ENCODE results near the gene HEATR5A.
"Not testable (repeated sequence)": the region's sequence is repeated elsewhere in the genome, so short reads cannot be mapped to it uniquely, and the experiment has no call there.

Gene HEATR5A

DNA sequence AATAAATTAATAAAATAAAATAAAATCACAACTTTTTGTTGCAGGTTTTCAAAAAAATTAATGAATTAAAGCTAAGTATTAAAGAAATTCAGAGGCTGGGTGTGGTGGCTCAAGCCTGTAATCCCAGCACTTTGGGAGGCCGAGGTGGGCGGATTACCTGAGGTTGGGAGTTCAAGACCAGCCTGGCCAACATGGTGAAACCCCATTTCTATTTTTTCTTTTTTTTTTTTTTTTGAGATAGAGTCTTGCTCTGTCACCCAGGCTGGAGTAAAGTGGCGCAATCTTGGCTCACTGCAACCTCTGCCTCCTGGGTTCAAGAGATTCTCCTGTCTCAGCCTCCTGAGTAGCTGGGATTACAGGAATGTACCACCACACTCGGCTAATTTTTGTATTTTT lies 161.3 kb downstream of the HEATR5A start:
- H3K9me3 ChIP-seq (ENCODE audit: low read length); H3K27ac ChIP-seq (ENCODE audit: low read depth, low read length); H3K36me3 ChIP-seq (ENCODE audit: insufficient read depth, low read length); H3K9ac ChIP-seq (ENCODE audit: low read length); H3K27me3 ChIP-seq (ENCODE audit: control insufficient read depth in 1 of 2, insufficient read depth in 2 of 2, low read length in 2 of 2); H3K4me3 ChIP-seq (ENCODE audit: low read depth in 1 of 2, low read length in 2 of 2): not testable (repeated sequence)
- peaks cover 17% of the 10 kb centered on the region for H3K4me1 ChIP-seq (ENCODE audit: insufficient read depth, low read length)

DNA sequence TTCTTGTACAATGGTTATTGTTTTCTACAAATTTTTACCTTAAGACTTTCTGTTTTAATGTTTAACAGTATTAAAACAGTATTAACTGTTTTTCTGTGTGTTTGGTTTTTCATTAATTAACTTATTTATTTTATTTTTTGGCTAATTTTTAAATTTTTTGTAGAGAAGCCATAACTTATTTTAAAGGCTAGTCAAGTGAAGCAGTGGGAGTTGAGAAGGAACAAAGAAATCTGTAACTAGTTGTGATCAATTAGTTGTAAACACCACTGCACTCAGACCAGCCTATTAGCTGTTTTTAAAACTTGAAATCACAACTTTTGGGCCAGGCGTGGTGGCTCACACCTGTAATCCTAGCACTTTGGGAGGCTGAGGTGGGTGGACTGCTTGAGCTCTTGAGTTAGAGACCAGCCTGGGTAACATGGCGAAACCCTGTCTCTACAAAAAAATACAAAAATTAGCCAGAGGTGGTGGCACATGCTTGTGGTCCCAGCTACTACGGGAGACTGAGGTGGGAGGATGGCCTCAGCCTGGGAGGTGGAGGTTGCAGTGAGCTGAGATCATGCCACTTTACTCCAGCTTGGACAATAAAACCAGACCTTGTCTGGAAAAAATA lies 161.8 kb downstream of the HEATR5A start:
- H3K36me3 ChIP-seq (ENCODE audit: insufficient read depth, low read length): no peaks in the 10 kb centered on the region
- no peak overlapping the region for H3K9ac ChIP-seq (ENCODE audit: low read length)
- H3K27me3 ChIP-seq (ENCODE audit: control insufficient read depth in 1 of 2, insufficient read depth in 2 of 2, low read length in 2 of 2): no peaks in the 10 kb centered on the region
- no peak overlapping the region for H3K27ac ChIP-seq (ENCODE audit: low read depth, low read length)
- H3K4me1 ChIP-seq (ENCODE audit: insufficient read depth, low read length): peaks cover 12% of the 10 kb centered on the region
- no peaks in the 10 kb centered on the region for H3K9me3 ChIP-seq (ENCODE audit: low read length)
- no peak overlapping the region for H3K4me3 ChIP-seq (ENCODE audit: low read depth in 1 of 2, low read length in 2 of 2)

DNA sequence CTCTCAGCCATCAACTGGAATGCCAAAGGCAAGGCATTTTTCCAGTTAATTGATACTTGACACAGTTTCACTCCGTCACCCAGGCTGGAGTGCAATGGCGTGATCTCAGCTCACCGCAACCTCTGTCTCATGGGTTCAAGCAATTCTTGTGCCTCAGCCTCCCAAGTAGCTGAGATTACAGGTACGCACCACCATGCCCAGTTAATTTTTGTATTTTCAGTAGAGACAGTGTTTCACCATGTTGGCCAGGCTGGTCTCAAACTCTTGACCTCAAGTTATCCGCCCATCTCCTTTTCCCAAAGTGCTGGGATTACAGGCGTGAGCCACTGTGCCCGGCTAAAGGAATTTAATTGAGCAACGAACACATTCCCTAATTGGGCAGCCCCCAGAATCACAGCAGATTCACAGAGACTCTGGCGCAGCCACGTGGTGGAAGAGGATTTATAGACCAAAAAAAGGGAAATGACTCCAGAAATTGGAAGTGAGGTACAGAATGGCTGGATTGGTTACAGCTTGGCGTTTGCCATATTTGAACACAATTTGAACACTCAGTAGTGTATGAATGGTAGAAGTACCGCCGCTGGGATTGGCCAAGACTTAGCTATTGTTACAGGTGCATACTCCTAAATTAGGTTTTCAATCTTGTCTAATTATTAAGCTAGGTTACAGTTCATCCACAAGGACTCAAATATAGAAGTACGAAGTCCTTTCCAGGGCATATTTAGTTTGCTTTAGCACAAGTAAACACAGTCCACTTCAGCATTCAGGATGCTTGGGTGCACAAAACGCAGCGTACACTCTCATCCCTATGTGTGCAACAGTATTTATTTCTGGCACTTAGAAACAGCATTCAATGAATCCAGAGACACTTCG lies 162.6 kb downstream of the HEATR5A start:
- H3K36me3 ChIP-seq (ENCODE audit: insufficient read depth, low read length); H3K27ac ChIP-seq (ENCODE audit: low read depth, low read length); H3K4me1 ChIP-seq (ENCODE audit: insufficient read depth, low read length); H3K9me3 ChIP-seq (ENCODE audit: low read length); H3K27me3 ChIP-seq (ENCODE audit: control insufficient read depth in 1 of 2, insufficient read depth in 2 of 2, low read length in 2 of 2); H3K9ac ChIP-seq (ENCODE audit: low read length); H3K4me3 ChIP-seq (ENCODE audit: low read depth in 1 of 2, low read length in 2 of 2): not testable (repeated sequence)

DNA sequence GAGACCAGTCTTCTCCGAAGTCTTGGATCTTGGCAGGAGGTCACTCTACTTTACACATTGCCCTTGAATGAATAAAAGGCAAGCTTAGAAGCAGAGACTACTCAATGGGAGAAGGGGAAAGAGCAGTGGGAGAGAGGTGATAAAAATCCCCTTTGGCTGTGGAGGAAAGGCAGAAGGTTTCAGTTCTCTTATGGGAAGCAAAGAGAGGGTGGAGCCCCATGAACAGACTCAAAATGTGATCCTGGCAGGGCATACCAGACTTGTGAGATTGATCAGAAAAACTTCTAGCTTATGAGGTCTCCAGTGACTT lies 163.2 kb downstream of the HEATR5A start:
- Histone ChIP-seq H3K36me3 (ENCODE audit: insufficient read depth, low read length) (no peaks in the 10 kb centered on the region), H3K9me3 (ENCODE audit: low read length) (no peaks in the 10 kb centered on the region), H3K27me3 (ENCODE audit: control insufficient read depth in 1 of 2, insufficient read depth in 2 of 2, low read length in 2 of 2) (no peaks in the 10 kb centered on the region), H3K4me1 (ENCODE audit: insufficient read depth, low read length) (no peaks in the 10 kb centered on the region), H3K27ac (ENCODE audit: low read depth, low read length) (no peak overlapping the region), H3K9ac (ENCODE audit: low read length) (no peak overlapping the region), H3K4me3 (ENCODE audit: low read depth in 1 of 2, low read length in 2 of 2) (no peak overlapping the region)

DNA sequence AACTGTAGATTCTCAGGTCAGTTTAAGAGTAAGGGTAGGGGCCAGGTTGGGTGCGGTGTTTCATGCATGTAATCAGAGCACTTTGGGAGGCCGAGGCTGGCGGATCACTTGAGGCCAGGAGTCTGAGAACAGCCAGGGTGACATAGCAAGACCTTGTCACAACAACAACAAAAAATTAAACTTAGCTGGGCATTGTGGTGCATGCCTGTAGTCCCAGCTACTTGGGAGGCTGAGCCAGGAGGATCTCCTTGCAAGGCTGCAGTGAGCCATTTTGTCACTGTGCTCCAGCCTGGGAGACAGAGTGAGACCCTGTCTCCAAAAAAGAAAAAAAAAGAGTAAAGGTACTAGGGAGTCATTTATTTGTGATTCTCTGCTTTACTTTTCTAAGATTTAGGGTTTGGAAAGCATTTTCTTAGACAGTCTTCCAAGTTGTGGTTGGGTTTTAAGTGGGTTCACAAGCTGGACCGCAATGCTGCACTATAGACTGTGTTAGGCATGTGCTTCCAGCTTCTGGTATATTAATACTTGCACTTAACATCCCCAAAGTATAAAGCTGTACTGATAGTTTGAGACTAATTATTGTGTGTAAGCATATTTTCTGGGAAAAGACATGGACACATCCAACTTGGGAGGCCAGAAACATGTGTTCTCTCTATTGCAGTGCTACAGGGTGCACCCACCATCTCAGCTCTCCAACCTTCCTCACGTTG lies 163.7 kb downstream of the HEATR5A start:
- H3K9ac ChIP-seq (ENCODE audit: low read length): no peak overlapping the region

DNA sequence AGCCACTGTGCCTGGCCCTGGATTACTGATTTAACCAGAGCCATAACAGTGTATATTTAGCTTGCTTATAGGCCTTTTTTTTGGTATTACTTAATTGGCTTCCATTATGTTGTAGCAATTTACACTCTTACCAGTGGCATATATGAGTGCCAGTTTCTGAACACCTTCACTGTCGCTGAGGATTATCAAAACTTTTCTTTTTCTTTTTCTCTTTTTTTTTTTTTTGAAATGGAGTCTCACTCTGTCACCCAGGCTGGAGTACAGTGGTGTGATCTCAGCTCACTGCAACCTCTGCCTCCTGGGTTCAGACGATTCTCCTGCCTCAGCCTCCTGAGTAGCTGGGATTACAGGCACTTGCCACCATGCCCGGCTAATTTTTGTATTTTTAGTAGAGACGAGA lies 164.4 kb downstream of the HEATR5A start:
- not testable (repeated sequence) for H3K4me3 ChIP-seq (ENCODE audit: low read depth in 1 of 2, low read length in 2 of 2); H3K27ac ChIP-seq (ENCODE audit: low read depth, low read length); H3K4me1 ChIP-seq (ENCODE audit: insufficient read depth, low read length); H3K36me3 ChIP-seq (ENCODE audit: insufficient read depth, low read length); H3K27me3 ChIP-seq (ENCODE audit: control insufficient read depth in 1 of 2, insufficient read depth in 2 of 2, low read length in 2 of 2); H3K9ac ChIP-seq (ENCODE audit: low read length); H3K9me3 ChIP-seq (ENCODE audit: low read length)

More for the DNA sequence above, 163.7 kb downstream of the HEATR5A start:
- Histone ChIP-seq H3K4me3 (ENCODE audit: low read depth in 1 of 2, low read length in 2 of 2) (no peak overlapping the region), H3K27me3 (ENCODE audit: control insufficient read depth in 1 of 2, insufficient read depth in 2 of 2, low read length in 2 of 2) (no peaks in the 10 kb centered on the region), H3K9me3 (ENCODE audit: low read length) (no peaks in the 10 kb centered on the region), H3K4me1 (ENCODE audit: insufficient read depth, low read length) (no peaks in the 10 kb centered on the region), H3K36me3 (ENCODE audit: insufficient read depth, low read length) (no peaks in the 10 kb centered on the region), H3K27ac (ENCODE audit: low read depth, low read length) (no peak overlapping the region)

DNA sequence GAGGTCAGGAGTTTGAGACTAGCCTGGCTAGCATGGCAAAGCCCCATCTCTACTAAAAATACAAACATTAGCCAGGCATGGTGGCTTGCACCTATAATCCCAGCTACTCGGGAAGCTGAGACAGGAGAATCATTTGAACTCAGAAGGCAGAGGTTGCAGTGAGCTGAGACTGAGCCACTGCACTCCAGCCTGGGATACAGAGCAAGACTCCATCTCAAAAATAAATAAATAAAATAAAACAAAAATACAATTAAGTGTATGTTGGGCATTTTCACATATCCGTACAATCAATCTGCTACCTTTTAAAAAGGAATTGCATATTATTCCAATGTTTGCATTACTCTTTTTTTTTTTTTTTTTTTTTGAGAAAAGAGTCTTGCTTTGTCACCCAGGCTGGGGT lies 165.1 kb downstream of the HEATR5A start:
- H3K27ac ChIP-seq (ENCODE audit: low read depth, low read length): no peak overlapping the region
- no peak overlapping the region for H3K9ac ChIP-seq (ENCODE audit: low read length)
- H3K27me3 ChIP-seq (ENCODE audit: control insufficient read depth in 1 of 2, insufficient read depth in 2 of 2, low read length in 2 of 2): no peaks in the 10 kb centered on the region
- H3K9me3 ChIP-seq (ENCODE audit: low read length): no peaks in the 10 kb centered on the region
- no peak overlapping the region for H3K4me3 ChIP-seq (ENCODE audit: low read depth in 1 of 2, low read length in 2 of 2)
- no peaks in the 10 kb centered on the region for H3K4me1 ChIP-seq (ENCODE audit: insufficient read depth, low read length)
- H3K36me3 ChIP-seq (ENCODE audit: insufficient read depth, low read length): no peaks in the 10 kb centered on the region

DNA sequence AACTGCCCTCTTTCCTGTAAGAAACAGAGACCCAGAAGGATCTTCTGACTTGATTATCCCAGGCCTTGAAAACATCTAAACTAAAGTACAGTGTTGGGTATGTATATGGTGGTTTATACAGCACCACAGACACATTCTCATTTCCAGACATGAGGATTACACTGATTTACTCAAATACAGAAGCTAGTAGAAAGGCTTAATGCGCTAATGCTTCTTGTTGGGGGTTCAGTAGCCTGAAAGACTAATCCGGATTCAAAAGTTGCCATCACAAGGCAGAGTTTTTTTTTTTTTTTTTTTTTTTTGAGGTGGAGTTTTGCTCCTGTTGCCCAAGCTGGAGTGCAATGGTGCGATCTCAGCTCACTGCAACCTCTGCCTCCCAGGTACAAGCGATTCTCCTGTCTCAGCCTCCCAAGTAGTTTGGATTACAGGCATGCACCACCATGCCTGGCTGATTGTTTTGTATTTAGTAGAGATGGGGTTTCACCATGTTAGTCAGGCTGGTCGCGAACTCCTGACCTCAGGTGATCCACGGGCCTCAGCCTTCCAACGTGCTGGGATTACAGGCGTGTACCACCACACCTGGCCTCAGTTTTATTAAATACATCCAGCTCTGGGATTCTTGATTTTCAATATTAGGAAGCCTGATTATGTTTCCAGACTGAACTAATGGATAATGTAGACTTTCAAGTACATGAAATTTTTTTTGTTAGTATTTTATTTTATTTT lies 166.4 kb downstream of the HEATR5A start:
- Histone ChIP-seq H3K36me3 (ENCODE audit: insufficient read depth, low read length) (no peaks in the 10 kb centered on the region), H3K9me3 (ENCODE audit: low read length) (no peaks in the 10 kb centered on the region), H3K27me3 (ENCODE audit: control insufficient read depth in 1 of 2, insufficient read depth in 2 of 2, low read length in 2 of 2) (no peaks in the 10 kb centered on the region), H3K9ac (ENCODE audit: low read length) (no peak overlapping the region), H3K27ac (ENCODE audit: low read depth, low read length) (no peak overlapping the region), H3K4me3 (ENCODE audit: low read depth in 1 of 2, low read length in 2 of 2) (no peak overlapping the region), H3K4me1 (ENCODE audit: insufficient read depth, low read length) (no peaks in the 10 kb centered on the region)

DNA sequence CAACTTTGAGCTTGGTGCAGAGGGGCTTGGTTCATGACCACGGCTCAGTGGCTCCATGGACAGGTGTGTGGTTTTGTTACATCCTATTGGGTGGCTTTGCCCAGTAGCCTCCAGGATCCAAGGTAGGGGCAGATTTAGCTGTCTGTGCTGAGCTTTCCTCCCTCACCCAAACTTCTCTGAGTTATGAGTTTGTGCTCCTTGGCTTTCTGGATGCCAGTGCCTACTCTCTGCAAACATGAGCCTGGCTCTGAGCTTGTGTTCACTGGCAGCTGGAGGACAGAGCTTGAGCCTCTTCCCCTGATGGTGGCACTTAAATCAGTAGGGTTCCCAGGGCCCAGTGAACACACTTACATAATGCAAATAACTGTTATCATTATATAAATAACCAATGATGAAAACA lies 167.5 kb downstream of the HEATR5A start:
- H3K27ac ChIP-seq (ENCODE audit: low read depth, low read length): no peak overlapping the region

DNA sequence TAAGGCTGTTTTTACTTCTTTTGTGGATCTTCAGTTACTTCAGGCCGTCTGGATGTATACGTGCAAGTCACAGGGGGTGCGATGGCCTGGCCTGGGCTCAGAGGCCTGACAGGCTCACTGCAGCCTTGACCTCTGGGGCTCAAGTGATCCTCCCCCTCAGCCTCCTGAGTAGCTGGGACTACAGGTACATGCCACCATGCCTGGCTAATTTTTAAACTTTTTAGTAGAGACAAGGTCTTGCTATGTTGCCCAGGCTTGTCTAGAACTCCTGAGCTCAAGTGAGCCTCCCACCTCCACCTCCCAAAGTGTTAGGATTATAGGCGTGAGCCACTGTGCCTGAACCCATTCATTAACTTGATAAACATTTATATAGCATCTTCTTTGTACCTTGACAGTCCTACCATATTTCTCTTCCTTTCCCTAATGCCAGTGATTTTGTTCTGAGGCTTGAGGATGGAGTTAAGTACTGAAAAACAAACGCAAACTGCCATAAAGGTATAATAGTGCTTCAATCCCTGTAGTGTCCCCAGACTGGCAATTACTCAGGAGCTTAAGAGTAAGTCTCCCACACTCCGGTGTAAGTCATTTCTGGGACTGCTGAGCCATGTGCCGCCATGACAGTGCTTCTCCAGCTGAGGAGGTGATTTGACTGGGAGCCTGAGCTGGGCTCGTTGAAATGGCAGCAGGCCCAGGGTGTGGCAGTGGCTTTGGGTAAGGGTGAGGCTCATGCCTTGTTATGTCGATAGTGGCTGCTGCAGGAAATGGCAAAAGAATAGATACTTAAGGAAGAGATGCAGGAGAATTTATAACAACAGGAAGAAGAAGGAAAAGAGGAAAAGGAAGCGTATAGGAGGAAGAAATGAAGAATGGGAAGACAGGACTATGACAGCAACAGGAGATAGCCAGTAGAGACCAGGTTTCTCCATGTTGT lies 169.1 kb downstream of the HEATR5A start:
- Histone ChIP-seq H3K4me1 (ENCODE audit: insufficient read depth, low read length) (no peaks in the 10 kb centered on the region), H3K27ac (ENCODE audit: low read depth, low read length) (no peak overlapping the region), H3K9me3 (ENCODE audit: low read length) (no peaks in the 10 kb centered on the region), H3K9ac (ENCODE audit: low read length) (no peak overlapping the region), H3K4me3 (ENCODE audit: low read depth in 1 of 2, low read length in 2 of 2) (no peak overlapping the region), H3K27me3 (ENCODE audit: control insufficient read depth in 1 of 2, insufficient read depth in 2 of 2, low read length in 2 of 2) (no peaks in the 10 kb centered on the region), H3K36me3 (ENCODE audit: insufficient read depth, low read length) (no peaks in the 10 kb centered on the region)

More for the DNA sequence above, 167.5 kb downstream of the HEATR5A start:
- Histone ChIP-seq H3K36me3 (ENCODE audit: insufficient read depth, low read length) (no peaks in the 10 kb centered on the region), H3K4me1 (ENCODE audit: insufficient read depth, low read length) (no peaks in the 10 kb centered on the region), H3K9ac (ENCODE audit: low read length) (no peak overlapping the region), H3K9me3 (ENCODE audit: low read length) (no peaks in the 10 kb centered on the region), H3K4me3 (ENCODE audit: low read depth in 1 of 2, low read length in 2 of 2) (no peak overlapping the region), H3K27me3 (ENCODE audit: control insufficient read depth in 1 of 2, insufficient read depth in 2 of 2, low read length in 2 of 2) (no peaks in the 10 kb centered on the region)
